HAP-1 (cell line): ENCODE data around the gene PTP4A1.

Source experiments
- DNase-seq, 2 experiments: peaks; one replicate each; pipeline ENCODE4 v3.0.0-alpha.2; 2016 to 2020; ENCODE audit warnings: low spot score in 2 of 2
- H3K27me3 ChIP-seq: fragments of 250-450 bp; sonication (Bioruptor Pico); 2 replicates; pipeline ENCODE4 v1.5.1; 2020; ENCODE audit warnings: low read depth, mild to moderate bottlenecking, moderate library complexity
- H3K36me3 ChIP-seq: fragments of 250-450 bp; sonication (Bioruptor Pico); replicated peaks from 2 replicates; pipeline ENCODE4 v1.5.1; 2020; ENCODE audit warnings: mild to moderate bottlenecking
- H3K4me1 ChIP-seq: fragments of 250-450 bp; sonication (Bioruptor Pico); 2 replicates; pipeline ENCODE4 v1.5.1; 2020; ENCODE audit warnings: mild to moderate bottlenecking
- H3K4me3 ChIP-seq: fragments of 250-450 bp; sonication (Bioruptor Pico); 2 replicates; pipeline ENCODE4 v1.5.1; 2020; ENCODE audit warnings: mild to moderate bottlenecking, moderate library complexity
- H3K9me3 ChIP-seq: fragments of 250-450 bp; sonication (Bioruptor Pico); 2 replicates; pipeline ENCODE4 v1.5.1; 2020; ENCODE audit warnings: mild to moderate bottlenecking, moderate library complexity
- in situ Hi-C: fragments of 300-500 bp; cut with MboI; formaldehyde crosslinking; loops from 3 replicates; pipeline ENCODE4 v1.14.3; 2020; ENCODE audit warnings: low sequenced_read_pairs, inconsistent platforms, mixed read lengths

The PTP4A1 gene

GRCh38 chr6:63600136-63600535, 27.9 kb downstream of the PTP4A1 start:
- in situ Hi-C loops: no loop called here
- H3K27me3 ChIP-seq: no peaks in the 10 kb centered on the region
- H3K36me3 ChIP-seq: no peaks in the 10 kb centered on the region
- H3K4me3 ChIP-seq: no peak overlapping the region
- DNase-seq: no peak
- H3K9me3 ChIP-seq: no peaks in the 10 kb centered on the region
- peaks cover 7% of the 10 kb centered on the region for H3K4me1 ChIP-seq

GRCh38 chr6:63609231-63609630, 37.0 kb downstream of the PTP4A1 start:
- H3K36me3 ChIP-seq: no peaks in the 10 kb centered on the region
- no peaks in the 10 kb centered on the region for H3K27me3 ChIP-seq
- H3K4me3 ChIP-seq: no peak overlapping the region
- no peak for DNase-seq
- no peaks in the 10 kb centered on the region for H3K4me1 ChIP-seq
- no peaks in the 10 kb centered on the region for H3K9me3 ChIP-seq
- in situ Hi-C loops: no loop called here

GRCh38 chr6:63610944-63611343, 38.7 kb downstream of the PTP4A1 start:
- Histone ChIP-seq H3K27me3 (no peaks in the 10 kb centered on the region), H3K9me3 (no peaks in the 10 kb centered on the region), H3K36me3 (no peaks in the 10 kb centered on the region), H3K4me1 (no peaks in the 10 kb centered on the region), H3K4me3 (no peak overlapping the region)
- DNase-seq: no peak
- in situ Hi-C loops: no loop called here

- Histone ChIP-seq H3K4me3 (no peak overlapping the region), H3K9me3 (no peaks in the 10 kb centered on the region), H3K4me1 (no peaks in the 10 kb centered on the region), H3K27me3 (no peaks in the 10 kb centered on the region), H3K36me3 (no peaks in the 10 kb centered on the region)
- in situ Hi-C loops: no loop called here
- DNase-seq: no peak
Measured at GRCh38 chr6:63611560-63611959, 39.3 kb downstream of the PTP4A1 start.

- DNase-seq: no peak
- in situ Hi-C loops: no loop called here
- Histone ChIP-seq H3K4me1 (peaks cover 3% of the 10 kb centered on the region; the same call in 1 of the 2 replicates), H3K27me3 (no peaks in the 10 kb centered on the region), H3K36me3 (no peaks in the 10 kb centered on the region), H3K9me3 (no peaks in the 10 kb centered on the region), H3K4me3 (no peak overlapping the region)
Measured at GRCh38 chr6:63615590-63615989, 43.3 kb downstream of the PTP4A1 start.
